A673 (cell line): Measurements from ENCODE around the gene CAMK1D. TPM values are rescaled to one million over a fixed set of nuclear protein-coding genes. Genes with fewer than 3 reads are reported as not detected.

Experiments used
- BruUV-seq: library from RNA; stranded (reverse); fragments of 400-500 nt; replicated peaks from 2 replicates; lab custom pipeline; 2021; lab: Mats Ljungman, UMichigan
- CTCF ChIA-PET: fragments of 300-600 bp; sonication (Branson Sonifier 250); formaldehyde crosslinking; loops from one replicate; lab custom pipeline; 2022; ENCODE audit warnings: antibody characterized with exemption; lab: Charles Lee
- POLR2A ChIA-PET: fragments of 300-600 bp; sonication (Branson Sonifier 250); formaldehyde crosslinking; loops from one replicate; lab custom pipeline; 2022; ENCODE audit warnings: antibody characterized with exemption; ENCODE audit not compliant: low non-redundant PET; lab: Charles Lee
- DNase-seq: peaks from one replicate; pipeline ENCODE4 v3.0.0-alpha.2; 2015; ENCODE audit warnings: low spot score
- H3K27ac ChIP-seq: fragments of 200-600 bp; sonication (generic); 2 replicates; pipeline ENCODE4 v1.5.1; 2016; ENCODE audit warnings: mixed run types, low read depth, mild to moderate bottlenecking, mixed read lengths, antibody characterized with exemption, low read length; ENCODE audit not compliant: poor library complexity, severe bottlenecking
- H3K27me3 ChIP-seq: fragments of 200-600 bp; sonication (generic); replicated peaks from 2 replicates; pipeline ENCODE4 v1.6.1; 2017; ENCODE audit warnings: mixed run types, low read depth, mild to moderate bottlenecking, mixed read lengths, antibody characterized with exemption, low read length; ENCODE audit not compliant: insufficient read depth, poor library complexity
- H3K36me3 ChIP-seq: fragments of 200-600 bp; sonication (generic); 2 replicates; pipeline ENCODE4 v1.6.1; 2016; ENCODE audit warnings: mixed run types, mild to moderate bottlenecking, mixed read lengths, antibody characterized with exemption, low read length; ENCODE audit not compliant: insufficient read depth, poor library complexity, severe bottlenecking
- H3K4me1 ChIP-seq: fragments of 200-600 bp; sonication (generic); 2 replicates; pipeline ENCODE4 v1.6.1; 2017; ENCODE audit warnings: mixed run types, mild to moderate bottlenecking, mixed read lengths, antibody characterized with exemption, low read length; ENCODE audit not compliant: insufficient read depth, poor library complexity, severe bottlenecking
- H3K4me3 ChIP-seq: fragments of 200-600 bp; sonication (generic); 2 replicates; pipeline ENCODE4 v1.5.1; 2016; ENCODE audit warnings: low read depth, mixed run types, mild to moderate bottlenecking, mixed read lengths, low read length; ENCODE audit not compliant: poor library complexity, severe bottlenecking
- H3K9me3 ChIP-seq: fragments of 200-600 bp; sonication (generic); 2 replicates; pipeline ENCODE4 v1.6.1; 2016; ENCODE audit warnings: mixed run types, low read depth, mild to moderate bottlenecking, mixed read lengths, antibody characterized with exemption, low read length; ENCODE audit not compliant: poor library complexity, severe bottlenecking
- CTCF ChIP-seq: fragments of 300-800, 200-600 bp; sonication (generic); conservative IDR thresholded peaks from 2 replicates; pipeline ENCODE4 v1.5.1; 2017; ENCODE audit warnings: low read depth, mild to moderate bottlenecking, antibody characterized with exemption, low read length, moderate library complexity, mixed read lengths
- EZH2 ChIP-seq: fragments of 200-600 bp; sonication (generic); IDR thresholded peaks from 2 replicates; pipeline ENCODE4 v1.6.1; 2017; ENCODE audit warnings: borderline replicate concordance, low read depth, mild to moderate bottlenecking, mixed read lengths, antibody characterized with exemption, low read length; ENCODE audit not compliant: poor library complexity, severe bottlenecking
- intact Hi-C: fragments of 100-400 bp; cut with micrococcal nuclease; formaldehyde crosslinking; loops from one replicate; pipeline ENCODE4 v1.10.0; 2022; ENCODE audit not compliant: unreplicated experiment
- total RNA-seq: library from RNA; stranded (reverse); gene quantifications from 2 replicates; pipeline ENCODE4 v1.2.3, GENCODE V29; 2021

The CAMK1D gene
- total RNA-seq, 1 experiment from 2014 or later, result 23.7 TPM

GRCh38 chr10:12622016-12622415 is 272.7 kb downstream of the CAMK1D start:
- ChIA-PET POLR2A (no interaction called here), CTCF (no interaction called here)
- intact Hi-C loops, result no loop called here
- no TSS peak for BruUV-seq
- Histone ChIP-seq H3K27ac (no peak overlapping the region), H3K36me3 (no peaks in the 10 kb centered on the region), H3K4me1 (peaks cover 6% of the 10 kb centered on the region), H3K27me3 (no peaks in the 10 kb centered on the region), H3K4me3 (no peak overlapping the region), H3K9me3 (no peaks in the 10 kb centered on the region)
- TF ChIP-seq EZH2 (no peak), CTCF (no peak)
- DNase-seq, result no peak

GRCh38 chr10:12622691-12623090 is 273.3 kb downstream of the CAMK1D start:
- ChIA-PET CTCF (no interaction called here), POLR2A (no interaction called here)
- H3K9me3 ChIP-seq, result no peaks in the 10 kb centered on the region
- H3K27ac ChIP-seq, result no peak overlapping the region
- H3K36me3 ChIP-seq, result no peaks in the 10 kb centered on the region
- TF ChIP-seq CTCF (no peak), EZH2 (no peak)
- H3K4me3 ChIP-seq, result no peak overlapping the region
- DNase-seq, result no peak
- intact Hi-C loops, result no loop called here
- H3K27me3 ChIP-seq, result no peaks in the 10 kb centered on the region
- peaks cover 1% of the 10 kb centered on the region for H3K4me1 ChIP-seq
- no TSS peak for BruUV-seq

GRCh38 chr10:12625393-12626023 is 276.2 kb downstream of the CAMK1D start:
- H3K4me1 ChIP-seq, result peaks cover 17% of the 10 kb centered on the region

More at GRCh38 chr10:12625393-12626023, 276.2 kb downstream of the CAMK1D start:
- no peaks in the 10 kb centered on the region for H3K36me3 ChIP-seq
- intact Hi-C loops, result no loop called here
- ChIA-PET CTCF (no interaction called here), POLR2A (interaction anchor here (0.7 kb wide), 1 partner anchor 203 kb away, joined by 9 read pairs; no protein-coding TSS in a partner anchor)
- no peak overlapping the region for H3K27ac ChIP-seq
- H3K9me3 ChIP-seq, result no peaks in the 10 kb centered on the region
- no peak for TF ChIP-seq EZH2
- no peak for TF ChIP-seq CTCF
- BruUV-seq, result no TSS peak
- no peaks in the 10 kb centered on the region for H3K27me3 ChIP-seq
- no peak overlapping the region for H3K4me3 ChIP-seq
- no peak for DNase-seq
